Measurements from ENCODE around the gene ABTB2.

ABTB2 gene

DNA sequence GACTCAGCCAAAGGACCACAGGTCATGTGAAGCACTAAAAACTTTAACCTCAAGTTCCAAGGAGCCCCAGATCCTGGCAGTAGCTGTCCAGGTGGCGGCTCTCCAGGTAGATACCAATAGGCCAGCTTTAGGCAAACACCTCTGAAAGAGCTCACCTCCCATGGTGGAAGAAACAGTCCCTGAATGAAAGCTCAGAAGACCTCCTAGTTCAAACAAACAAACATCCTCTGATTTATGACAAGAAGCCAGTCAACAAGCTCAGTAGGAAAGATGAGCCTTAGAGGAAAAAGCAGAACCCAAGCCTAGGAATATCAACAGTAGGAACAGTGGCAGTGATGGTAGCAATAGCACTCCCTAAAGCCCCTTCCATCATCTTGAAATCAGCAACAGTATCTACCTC, 17.2 kb downstream of the ABTB2 start:
- no peak for DNase-seq

DNA sequence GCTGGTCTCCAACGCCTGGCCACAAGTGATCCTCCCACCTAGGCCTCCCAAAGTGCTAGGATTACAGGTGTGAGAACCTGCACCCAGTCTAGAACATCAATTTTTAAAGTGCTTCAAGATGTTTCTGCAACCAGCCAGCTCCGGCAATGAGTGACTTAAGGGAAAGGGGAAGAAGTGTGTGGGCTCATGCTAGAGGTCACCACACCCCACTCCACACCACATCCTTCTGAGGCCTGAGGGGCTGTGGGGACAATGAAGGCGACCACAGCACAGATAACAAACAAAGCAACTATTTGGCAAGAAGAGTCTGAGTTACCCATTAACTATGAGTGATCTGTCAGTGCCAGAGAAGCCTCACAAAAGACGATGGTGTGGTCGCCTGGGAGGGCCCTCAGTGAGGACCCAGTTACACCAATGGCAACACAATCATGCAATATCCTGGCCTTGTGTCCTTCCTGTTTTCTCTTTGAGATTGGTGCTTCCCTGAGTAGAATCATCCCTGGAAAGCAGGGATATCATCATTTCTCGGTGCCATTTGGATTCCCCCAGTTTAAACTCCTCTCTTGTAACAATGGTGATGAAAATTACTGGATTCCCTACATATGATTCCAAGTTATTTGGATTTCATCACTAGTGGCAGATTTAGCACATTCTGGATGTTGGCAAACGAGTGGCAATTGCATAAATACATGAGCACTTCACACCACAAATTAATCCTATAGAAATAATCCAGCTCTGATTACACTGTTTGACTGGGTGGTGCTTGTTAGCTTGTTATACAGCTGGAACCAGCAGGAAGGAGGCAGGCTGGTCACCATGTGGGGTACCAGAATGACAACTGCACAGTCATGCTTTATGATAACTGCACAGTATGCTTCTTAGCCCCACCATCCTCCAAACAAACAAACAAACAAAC, 18.4 kb downstream of the ABTB2 start:
- DNase-seq: no peak

DNA sequence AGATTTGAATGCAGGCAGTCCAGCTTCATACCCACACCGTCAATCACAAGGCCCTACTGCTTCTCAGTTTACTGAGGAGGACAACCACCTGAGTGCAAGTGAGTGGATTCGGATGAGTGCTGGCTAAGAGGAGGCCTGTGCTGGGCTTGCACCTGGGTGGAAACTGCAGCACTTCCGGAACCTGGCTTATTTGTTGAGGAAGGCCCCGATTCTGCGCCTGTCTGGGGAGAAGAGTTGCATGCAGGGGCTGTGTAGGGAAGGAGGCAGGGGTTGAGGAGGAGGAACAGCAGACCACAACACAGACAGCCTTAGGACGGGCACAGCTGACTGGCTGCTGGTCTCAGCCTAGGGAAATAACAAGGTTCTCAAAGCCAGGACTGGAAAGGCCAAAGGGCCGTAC, 20.8 kb downstream of the ABTB2 start:
- DNase-seq: no peak

DNA sequence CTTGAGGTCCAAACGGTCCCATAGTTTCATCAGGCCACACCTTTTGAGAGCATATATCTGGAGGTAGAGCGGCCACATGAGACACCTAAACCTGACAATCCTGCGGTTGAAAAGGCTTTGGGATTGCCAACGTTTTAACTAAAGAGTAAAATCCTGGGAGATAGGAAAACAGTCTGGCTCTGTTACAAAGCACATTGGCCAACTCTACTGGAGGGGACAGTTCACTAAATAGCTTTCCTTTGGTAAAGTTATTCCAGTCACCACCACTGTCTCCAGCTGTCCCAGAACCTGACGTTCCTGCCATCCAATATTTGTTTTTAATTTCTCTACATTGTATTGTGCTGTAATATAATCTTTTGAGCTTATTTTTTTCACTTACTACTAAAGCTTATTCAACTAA, 22.0 kb downstream of the ABTB2 start:
- DNase-seq: no peak

DNA sequence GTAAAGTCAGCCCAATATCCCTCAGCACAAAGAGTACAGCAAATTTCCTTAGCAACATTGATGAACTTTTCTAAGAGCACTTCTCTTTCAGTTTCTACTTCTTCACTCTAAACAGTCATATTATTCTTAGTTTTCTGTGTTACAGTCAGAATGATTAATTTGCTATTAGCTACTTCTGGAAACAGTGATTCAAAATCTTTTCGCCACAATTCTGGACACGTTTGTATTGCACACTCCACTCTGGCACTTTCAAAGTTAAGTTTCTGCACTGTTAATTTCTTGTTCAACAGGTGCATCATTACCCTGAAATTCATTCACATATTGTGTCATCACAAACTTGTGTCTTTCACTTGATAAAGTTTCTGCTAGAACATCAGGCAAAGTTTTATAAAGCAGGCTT, 22.5 kb downstream of the ABTB2 start:
- DNase-seq: no peak

DNA sequence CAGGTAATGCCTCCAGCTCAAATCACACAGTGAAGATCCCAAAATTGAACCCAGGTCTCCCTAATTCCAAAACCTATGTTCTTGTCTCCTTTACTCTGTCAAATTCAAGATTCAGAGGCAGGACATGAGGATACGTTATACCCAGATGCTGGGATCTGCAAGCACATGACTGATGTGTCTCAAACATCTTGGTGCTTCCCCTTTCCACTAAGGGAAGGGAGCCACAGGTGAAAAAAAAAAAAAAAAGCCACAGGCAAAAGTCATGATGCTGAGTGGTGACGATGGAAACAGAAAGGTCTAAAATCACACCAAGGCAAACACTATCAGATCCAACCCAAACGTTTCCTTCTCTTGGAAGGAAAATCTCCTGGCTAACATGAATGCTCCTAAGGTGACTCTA, 24.0 kb downstream of the ABTB2 start:
- no peak for DNase-seq

DNA sequence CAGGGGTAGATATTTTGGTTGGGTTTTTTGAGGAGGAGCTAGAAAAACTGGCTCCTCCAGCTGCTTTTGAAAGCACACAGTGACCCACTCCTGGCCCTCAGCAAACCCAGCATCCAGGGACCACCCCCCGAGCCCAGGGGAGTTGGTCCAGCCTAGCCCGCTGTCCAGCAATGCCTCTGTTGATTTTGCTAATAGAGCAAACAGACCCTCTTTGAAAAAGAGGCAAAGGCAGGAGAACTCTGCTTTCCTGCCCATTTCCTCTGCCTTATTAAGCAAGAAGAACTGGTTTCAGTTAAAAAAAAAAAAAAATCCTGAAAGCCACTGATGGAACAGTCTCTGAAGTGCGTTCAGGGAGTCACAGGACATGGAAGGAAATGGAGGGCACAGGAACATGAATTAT, 25.3 kb downstream of the ABTB2 start:
- no peak for DNase-seq

DNA sequence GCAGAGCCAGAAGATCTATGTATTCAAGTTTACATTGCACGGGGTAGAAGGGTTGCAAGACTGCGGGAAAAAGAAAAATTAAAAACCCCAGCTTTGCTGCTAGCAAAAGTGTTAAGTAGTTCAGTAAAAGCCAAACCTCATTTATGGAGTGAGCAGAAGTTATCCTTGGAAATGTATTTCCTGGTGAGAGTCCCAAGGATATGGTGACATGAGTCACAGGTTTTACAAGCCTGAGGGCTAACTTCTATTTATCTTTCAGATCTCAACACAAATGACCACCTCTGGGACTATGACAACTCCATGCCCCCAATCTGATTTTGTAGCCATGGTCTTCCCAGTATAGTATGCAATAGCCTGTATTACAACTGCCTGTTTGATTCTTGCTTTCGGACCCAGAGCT, 26.1 kb downstream of the ABTB2 start:
- DNase-seq: no peak

DNA sequence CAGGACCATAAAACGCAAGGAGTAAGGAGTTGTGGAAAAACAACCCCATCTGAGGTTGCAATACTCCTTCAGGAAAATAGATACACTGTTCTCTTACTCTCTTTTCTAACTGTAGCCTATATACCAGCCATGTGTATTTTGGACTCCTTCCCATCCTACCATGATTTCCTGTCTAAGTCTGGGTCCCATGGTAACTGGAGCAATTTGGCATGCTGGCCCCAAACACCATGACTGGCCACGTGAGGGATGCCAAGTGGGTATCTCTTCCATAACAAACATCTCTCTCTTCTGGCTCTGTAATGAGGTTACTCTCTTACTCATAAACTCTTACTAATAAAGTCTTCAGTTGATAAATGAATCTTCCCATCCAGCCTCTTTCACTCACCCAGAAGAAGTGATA, 26.5 kb downstream of the ABTB2 start:
- DNase-seq: no peak

DNA sequence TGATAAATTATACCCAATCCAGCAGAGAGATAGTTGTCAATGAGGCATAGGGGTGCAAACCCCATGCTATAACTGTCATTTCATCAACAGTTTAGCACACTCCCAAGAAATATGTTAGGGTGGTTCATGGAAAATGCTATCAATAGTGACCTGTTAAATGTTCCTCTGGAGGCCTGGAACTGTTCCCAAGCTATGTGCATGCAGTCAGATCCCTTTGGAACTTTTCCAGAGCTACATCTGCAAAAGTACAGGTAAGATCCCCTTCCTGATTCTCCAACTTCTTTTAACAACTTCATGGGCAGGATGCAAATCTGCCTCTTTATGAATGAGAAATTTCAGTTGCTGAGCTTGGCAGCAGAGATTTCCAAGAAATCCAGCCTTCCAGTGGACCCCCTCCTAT, 27.2 kb downstream of the ABTB2 start:
- DNase-seq: no peak

DNA sequence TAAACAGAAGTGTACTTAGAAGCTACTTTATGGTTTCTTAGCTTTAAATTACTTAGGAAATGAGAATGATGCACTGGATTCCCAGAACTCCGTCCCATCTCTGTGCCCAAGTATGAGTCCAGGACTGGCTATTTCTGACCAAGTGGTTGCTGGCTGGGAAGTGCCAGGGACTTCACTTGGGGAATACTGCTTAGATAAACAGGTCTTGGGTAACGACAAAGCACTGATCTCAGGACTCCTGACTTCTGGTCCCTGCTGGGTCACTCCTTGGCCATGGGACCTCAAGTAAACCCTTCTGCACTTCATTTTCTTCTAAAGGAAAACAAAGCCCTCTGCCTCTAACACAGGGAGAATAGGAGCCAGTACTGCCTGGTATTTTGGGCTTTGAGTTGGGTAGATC, 27.9 kb downstream of the ABTB2 start:
- no peak for DNase-seq

DNA sequence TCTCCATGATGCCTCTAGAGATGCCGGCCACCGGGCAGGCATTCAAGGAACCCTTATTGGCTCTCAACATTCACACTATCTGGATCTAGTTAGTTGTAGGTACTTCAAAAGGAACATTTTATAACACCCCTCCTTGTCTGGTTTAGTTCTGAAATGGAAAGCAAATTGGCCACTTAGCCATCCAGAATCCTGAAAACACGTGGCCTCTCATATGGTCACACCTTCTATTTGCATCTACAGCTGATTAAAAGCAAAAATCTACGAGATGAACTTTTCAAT, 29.2 kb downstream of the ABTB2 start:
- DNase-seq: no peak

DNA sequence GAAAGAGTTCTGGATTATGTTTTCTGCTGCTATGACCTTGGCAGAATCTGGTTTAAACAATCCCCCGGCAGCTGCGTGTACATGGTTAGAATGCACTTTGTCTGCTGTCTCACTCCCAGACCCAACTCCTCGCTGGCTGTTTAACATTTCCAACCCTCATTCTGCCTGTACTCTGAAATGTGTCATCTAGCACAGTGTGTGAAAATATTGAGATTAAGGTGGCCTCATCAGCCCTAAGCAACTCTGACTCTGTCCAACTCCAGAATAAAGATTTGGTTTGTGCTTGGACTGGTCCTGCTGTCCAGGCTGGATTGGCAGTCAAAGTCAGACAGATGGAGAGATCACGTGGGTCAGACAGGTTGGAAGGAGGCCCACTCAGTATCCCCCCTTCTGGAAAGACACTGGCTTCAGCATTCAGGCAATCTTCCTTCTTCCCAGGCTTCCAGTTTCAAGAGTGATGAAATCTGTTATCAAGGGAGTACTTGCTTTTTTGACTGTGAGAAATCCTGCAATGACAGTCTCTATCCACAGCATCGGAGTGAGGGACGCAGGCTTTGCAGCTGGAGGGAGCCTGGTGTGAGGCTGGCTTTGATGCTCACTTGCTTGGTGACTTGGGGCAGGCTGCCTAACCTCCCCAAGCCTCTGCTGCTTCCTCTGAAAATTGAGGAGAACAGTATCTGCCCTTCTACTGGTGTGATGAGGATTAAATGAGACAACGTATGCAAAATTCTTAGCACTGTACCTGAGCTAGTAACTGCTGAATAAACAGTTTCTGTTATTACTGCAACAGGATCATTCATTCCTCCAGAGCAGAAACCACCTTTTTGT, 29.8 kb downstream of the ABTB2 start:
- no peak for DNase-seq

DNA sequence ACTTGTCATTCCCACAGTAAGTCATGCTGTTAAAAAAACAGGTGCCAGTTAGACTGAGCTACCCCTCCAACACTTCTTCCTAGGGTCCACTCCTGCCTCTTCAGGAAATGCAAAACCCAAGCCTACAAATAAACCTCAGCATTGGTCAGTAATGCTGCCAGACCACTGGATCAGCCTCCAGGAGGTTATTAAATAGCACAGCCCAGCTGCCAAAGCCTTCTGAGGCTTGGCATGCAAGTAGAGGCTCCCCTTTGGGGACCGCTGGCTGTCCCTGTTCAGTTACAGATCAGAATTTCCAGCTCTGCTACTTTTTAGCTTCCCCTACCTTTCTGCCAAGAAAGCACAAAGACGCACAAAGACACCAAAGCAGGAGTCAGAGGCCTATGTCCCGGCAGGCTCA, 33.3 kb downstream of the ABTB2 start:
- DNase-seq: no peak

DNA sequence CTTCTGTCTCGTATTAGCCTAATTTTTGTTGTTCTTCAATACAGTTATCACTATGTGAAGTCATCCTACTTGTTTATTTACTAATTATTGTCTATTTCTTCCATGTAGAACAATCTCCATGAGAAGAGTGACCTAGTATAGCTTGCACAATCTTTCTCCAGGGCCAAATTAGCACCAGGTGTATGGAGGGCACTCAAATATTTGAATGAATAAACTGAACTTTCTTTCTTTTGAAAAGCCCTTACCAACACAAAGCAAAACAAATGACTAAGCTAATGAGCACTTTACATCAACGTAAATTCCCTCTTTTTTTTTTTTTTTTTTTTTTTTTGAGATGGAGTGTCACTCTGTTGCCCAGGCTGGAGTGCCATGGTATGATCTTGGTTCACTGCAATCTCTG, 34.2 kb downstream of the ABTB2 start:
- DNase-seq: no peak

DNA sequence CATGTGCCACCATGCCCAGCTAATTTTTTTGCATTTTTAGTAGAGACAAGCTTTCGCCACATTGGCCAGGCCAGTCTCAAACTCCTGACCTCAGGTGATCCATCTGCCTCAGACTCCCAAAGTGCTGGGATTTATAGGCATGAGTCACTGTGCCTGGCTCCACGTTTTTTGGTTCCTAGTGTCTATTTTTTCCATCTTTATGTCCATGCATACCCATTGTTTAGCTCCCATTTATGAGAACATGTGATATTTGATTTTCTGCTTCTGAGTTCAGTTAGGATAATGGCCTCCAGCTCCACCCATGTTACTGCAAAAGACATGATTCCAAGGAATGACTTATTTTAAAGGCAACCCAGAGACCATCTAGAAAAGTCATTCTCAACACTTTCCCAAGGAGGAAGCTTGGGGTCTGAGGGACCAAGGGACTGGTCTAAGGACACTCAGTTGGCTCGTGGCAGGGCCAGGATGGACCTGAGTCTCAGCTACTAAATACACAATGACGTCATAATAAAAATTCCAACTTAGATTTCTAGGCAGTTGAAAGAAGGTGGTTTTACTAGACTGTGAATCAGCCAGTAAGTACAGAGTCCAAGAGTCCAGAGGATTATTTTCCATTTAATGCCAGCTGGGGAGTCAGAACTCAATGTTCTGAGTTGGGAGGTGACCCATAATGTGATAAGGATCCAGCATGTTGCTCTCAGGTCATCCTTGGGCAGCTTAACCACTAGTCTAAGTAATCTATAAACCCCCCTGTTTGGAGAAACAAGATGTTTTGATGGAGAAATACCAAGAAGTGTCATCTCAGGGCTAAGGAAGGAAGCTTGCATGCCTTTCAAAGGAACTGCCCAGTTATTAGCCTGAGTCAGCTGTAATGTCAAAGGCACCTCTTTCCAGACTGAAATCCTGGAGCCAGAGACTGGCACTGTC, 39.4 kb downstream of the ABTB2 start:
- no peak for DNase-seq

DNA sequence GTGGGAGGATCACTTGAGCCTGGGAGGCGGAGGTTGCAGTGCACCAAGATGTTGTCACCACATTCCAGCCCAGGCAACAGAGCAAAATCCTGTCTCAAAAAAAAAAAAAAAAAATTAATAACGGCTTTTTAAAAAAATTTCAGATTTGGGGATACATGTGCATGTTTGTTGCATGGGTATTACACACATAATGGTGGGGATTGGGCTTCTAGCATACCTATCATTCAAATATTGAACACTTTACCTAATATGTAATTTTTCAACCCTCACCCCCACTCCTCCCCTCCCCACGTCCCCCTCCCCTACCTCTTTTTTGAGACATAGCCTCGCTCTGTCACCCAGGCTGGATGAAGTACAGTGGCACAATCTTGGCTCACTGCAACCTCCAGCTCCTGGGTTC, 40.1 kb downstream of the ABTB2 start:
- no peak for DNase-seq

DNA sequence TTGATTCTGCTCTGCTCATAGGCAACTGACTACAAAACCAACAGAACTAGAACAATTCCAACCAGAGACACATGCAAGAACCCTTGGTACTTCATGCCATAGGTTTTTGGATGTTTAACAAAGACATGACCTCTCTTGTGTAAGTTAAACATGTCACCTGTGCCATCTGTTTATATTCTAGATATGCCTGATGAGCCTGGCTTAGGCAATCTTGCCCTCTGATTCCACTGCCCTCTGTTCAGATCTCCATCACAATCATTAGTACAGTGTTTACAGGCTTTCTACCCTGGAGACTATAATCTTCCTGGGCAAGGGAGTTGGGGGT, 40.8 kb downstream of the ABTB2 start:
- DNase-seq: no peak

DNA sequence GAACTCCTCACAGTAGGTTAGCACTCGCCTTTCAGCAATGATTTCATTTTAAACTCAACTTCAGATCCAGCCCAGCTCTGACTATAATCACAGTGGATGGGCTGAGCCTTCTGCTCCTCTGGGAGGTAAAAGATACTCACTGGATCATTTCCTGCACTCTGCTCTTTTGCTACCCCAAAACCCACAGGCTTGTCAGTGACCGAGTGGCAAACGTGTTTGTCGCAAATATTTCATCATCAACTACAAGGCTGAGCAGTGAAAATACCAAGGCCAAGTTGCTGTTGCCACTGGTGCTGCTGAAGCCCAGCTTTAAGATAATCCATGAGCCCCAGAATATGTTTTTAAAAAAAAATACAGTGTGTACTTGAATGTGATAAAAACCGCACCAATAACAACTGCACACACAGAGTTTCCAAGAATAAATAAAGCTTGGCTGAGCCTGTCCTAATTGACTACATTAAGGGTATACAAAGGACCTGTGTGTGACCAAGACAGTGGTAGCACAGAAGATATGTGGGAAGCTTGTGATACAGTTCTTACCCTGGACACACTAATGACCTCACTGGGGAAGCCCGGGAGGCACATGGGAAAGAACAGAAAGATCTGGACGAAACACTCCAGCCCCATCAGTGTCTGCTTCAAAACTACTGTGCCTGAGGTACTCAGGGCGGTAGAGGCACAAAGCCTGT, 41.3 kb downstream of the ABTB2 start:
- no peak for DNase-seq

DNA sequence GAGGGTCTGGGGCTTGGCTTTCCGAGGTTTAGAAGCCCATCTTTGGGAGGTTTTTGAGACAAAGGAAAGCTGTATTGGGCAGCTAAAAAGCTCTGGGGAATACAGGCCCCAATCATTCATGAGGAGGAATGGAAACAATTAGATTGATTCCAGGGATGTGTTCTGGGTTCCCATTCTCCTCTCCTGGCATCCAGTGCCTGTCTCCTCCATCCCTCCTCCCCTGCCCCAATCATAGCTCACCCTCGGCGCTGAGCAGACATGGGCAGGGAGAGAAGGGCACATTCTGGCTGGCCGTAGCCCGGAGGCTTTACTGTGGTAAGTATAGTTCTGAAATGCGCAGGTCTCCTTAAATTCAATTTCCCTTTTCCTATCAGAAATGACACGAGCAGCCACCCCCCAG, 42.4 kb downstream of the ABTB2 start:
- DNase-seq: no peak

DNA sequence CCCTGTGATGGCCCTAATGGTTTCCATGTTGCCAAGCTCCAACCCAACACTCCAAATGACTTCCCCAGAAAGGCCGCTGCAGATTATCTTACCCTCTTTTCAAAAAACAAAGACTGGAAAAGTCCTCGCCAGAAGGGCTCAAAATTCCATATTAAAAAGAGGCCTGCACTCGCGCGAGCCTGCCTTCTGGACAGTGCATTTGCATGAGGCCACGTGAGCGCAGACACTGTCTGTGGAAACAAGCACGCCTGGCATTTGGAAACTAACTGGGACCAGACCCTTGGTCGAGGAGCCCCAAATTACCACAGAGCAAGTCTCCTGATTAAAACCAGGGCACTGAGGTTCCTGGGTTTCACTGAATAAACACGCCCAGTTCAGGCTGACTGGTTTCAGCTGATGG, 42.9 kb downstream of the ABTB2 start:
- no peak for DNase-seq

DNA sequence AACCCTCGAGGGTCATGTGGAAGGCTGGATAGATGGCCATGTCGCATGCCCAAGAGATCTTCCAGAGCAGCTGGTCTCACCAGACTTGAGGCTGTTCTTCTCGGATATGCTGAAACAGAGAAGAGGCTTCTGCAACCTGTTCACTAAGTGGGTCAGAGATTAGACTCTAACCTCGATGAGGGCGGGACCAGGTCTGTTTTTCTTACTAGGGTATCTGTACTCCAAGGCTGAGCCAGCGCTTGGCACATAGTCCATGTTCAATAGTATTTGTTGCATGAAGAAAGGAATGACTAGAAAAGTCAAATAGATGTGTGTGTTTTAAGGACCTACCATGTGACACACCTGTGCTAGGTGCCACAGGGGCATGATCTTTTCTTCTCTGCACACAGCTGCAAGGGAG, 43.6 kb downstream of the ABTB2 start:
- DNase-seq: no peak

DNA sequence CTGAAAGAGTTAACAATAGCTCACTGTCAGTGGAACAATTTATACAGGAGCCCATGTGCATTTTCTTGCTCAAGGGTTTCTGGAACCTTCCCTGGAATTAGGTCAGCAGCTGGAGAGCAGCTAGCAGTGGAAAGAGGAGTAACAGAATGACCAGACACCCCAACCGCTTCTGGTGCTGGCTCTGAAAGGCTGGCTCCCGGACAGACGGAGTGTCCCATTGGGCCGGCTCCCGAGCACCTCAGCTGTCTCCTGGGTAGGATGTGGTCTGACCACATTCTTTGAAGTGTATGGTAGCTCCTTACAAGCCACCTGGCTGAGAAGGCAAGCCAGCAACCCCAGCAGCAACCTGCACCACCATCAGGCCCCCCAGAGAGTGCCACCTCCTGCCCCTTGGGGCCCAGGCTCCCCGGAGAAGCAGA, 44.7 kb downstream of the ABTB2 start:
- no peak for DNase-seq
